Osteocyte (in vitro differentiated cells): ENCODE measurements around the gene PTPRN2. TPM values are rescaled to one million over a fixed set of nuclear protein-coding genes. Genes with fewer than 3 reads are reported as not detected.

Experiments used
- DNase-seq: peaks from one replicate; pipeline ENCODE4 v3.0.0; 2021; ENCODE audit warnings: mixed read lengths; ENCODE audit not compliant: unreplicated experiment; ENCODE audit errors: extremely low spot score
- H3K27ac Mint-ChIP-seq: one replicate; pipeline ENCODE4 v1.8.0; 2021; ENCODE audit warnings: mild to moderate bottlenecking, mixed read lengths; ENCODE audit not compliant: unreplicated experiment
- H3K27me3 Mint-ChIP-seq: one replicate; pipeline ENCODE4 v1.8.0; 2021; ENCODE audit warnings: mixed read lengths; ENCODE audit not compliant: unreplicated experiment
- H3K36me3 Mint-ChIP-seq: one replicate; pipeline ENCODE4 v1.8.0; 2021; ENCODE audit warnings: mixed read lengths; ENCODE audit not compliant: unreplicated experiment
- H3K4me1 Mint-ChIP-seq: one replicate; pipeline ENCODE4 v1.8.0; 2021; ENCODE audit warnings: mixed read lengths; ENCODE audit not compliant: unreplicated experiment
- H3K4me3 Mint-ChIP-seq: one replicate; pipeline ENCODE4 v1.8.0; 2021; ENCODE audit warnings: mild to moderate bottlenecking, moderate library complexity, mixed read lengths; ENCODE audit not compliant: unreplicated experiment
- H3K9me3 Mint-ChIP-seq: one replicate; pipeline ENCODE4 v1.8.0; 2021; ENCODE audit warnings: mixed read lengths; ENCODE audit not compliant: unreplicated experiment
- CTCF ChIP-seq: fragments of 200-600 bp; sonication (generic); IDR thresholded peaks from 2 replicates; pipeline ENCODE4 v1.5.0; 2021; ENCODE audit warnings: antibody characterized with exemption, mild to moderate bottlenecking, moderate library complexity
- total RNA-seq: library from RNA; stranded (reverse); gene quantifications from 2 replicates; pipeline ENCODE4 v1.2.1, GENCODE V29; 2021

Gene PTPRN2
- total RNA-seq, 1 donor from 2014 or later: 0.59 TPM

GRCh38 chr7:157803906-157804305 is 783.7 kb downstream of the PTPRN2 start:
- peaks cover 17% of the 10 kb centered on the region for H3K9me3 Mint-ChIP-seq
- no peak for TF ChIP-seq CTCF
- H3K4me3 Mint-ChIP-seq: no peak overlapping the region
- no peaks in the 10 kb centered on the region for H3K27me3 Mint-ChIP-seq
- peaks cover 9% of the 10 kb centered on the region for H3K4me1 Mint-ChIP-seq
- DNase-seq: no peak
- no peak overlapping the region for H3K27ac Mint-ChIP-seq
- H3K36me3 Mint-ChIP-seq: no peaks in the 10 kb centered on the region

GRCh38 chr7:157801971-157802675 is 785.5 kb downstream of the PTPRN2 start:
- Mint-ChIP-seq H3K9me3 (peaks cover 14% of the 10 kb centered on the region), H3K4me3 (no peak overlapping the region), H3K27me3 (no peaks in the 10 kb centered on the region), H3K4me1 (peaks cover 7% of the 10 kb centered on the region), H3K36me3 (no peaks in the 10 kb centered on the region), H3K27ac (no peak overlapping the region)
- no peak for DNase-seq
- TF ChIP-seq CTCF: no peak

GRCh38 chr7:157801113-157801512 is 786.5 kb downstream of the PTPRN2 start:
- H3K9me3 Mint-ChIP-seq: peaks cover 14% of the 10 kb centered on the region
- no peaks in the 10 kb centered on the region for H3K36me3 Mint-ChIP-seq
- H3K4me1 Mint-ChIP-seq: no peaks in the 10 kb centered on the region
- H3K4me3 Mint-ChIP-seq: no peak overlapping the region
- DNase-seq: no peak
- no peaks in the 10 kb centered on the region for H3K27me3 Mint-ChIP-seq
- TF ChIP-seq CTCF: no peak
- no peak overlapping the region for H3K27ac Mint-ChIP-seq

GRCh38 chr7:157800281-157800680 is 787.3 kb downstream of the PTPRN2 start:
- peaks cover 14% of the 10 kb centered on the region for H3K9me3 Mint-ChIP-seq
- no peak overlapping the region for H3K4me3 Mint-ChIP-seq
- H3K27ac Mint-ChIP-seq: no peak overlapping the region

More at GRCh38 chr7:157800281-157800680, 787.3 kb downstream of the PTPRN2 start:
- no peaks in the 10 kb centered on the region for H3K36me3 Mint-ChIP-seq
- TF ChIP-seq CTCF: no peak
- no peaks in the 10 kb centered on the region for H3K27me3 Mint-ChIP-seq
- no peaks in the 10 kb centered on the region for H3K4me1 Mint-ChIP-seq
- DNase-seq: no peak
